Measurements from ENCODE around the gene PARD3. TPM values are rescaled to one million over a fixed set of nuclear protein-coding genes. Genes with fewer than 3 reads are reported as not detected.

The PARD3 gene
- polyA plus RNA-seq, 2 of the 4 experiments (the other 2 are of a cell fraction), result 110 to 200 TPM

GRCh38 chr10:34094146-34094696 is 720.9 kb downstream of the PARD3 start:
- DNase-seq (ENCODE audit: low read depth in 1 of 2, low spot score in 1 of 2), result no peak
- no peak overlapping the region for H3K27ac ChIP-seq
- WGBS (ENCODE audit: missing lambda C conversion rate), result 58% methylated on average over 7 of the region's 7 CpGs
- no peaks in the 10 kb centered on the region for H3K4me1 ChIP-seq
- no peak for FAIRE-seq
- no peak overlapping the region for H3K4me3 ChIP-seq
- ATAC-seq, result no peak
- no peak overlapping the region for H3K4me2 ChIP-seq
- ChIA-PET CTCF (no interaction called here), POLR2A (no interaction called here)
- TF ChIP-seq CHD2 (IDR thresholded peaks at IDR 0.05; ENCODE audit: low read length, partially characterized antibody), result no peak
- no peak for TF ChIP-seq NR3C1 (IDR thresholded peaks at IDR 0.05)
- no peak for TF ChIP-seq HOXA7 (CRISPR knock-in tag; IDR thresholded peaks at IDR 0.05)
- no peak for TF ChIP-seq HDAC2 (IDR thresholded peaks at IDR 0.05)
- no peak for TF ChIP-seq GATA3 (IDR thresholded peaks at IDR 0.05; ENCODE audit: borderline replicate concordance)
- TF ChIP-seq PHF8 (IDR thresholded peaks at IDR 0.05; ENCODE audit: borderline replicate concordance, low read depth), result no peak
- TF ChIP-seq SREBF2 (IDR thresholded peaks at IDR 0.05), result no peak
- no peak for TF ChIP-seq FOXS1 (CRISPR knock-in tag; IDR thresholded peaks at IDR 0.05)
- TF ChIP-seq JUN (IDR thresholded peaks at IDR 0.05), result no peak
- TF ChIP-seq REST (IDR thresholded peaks at IDR 0.05), result no peak
- TF ChIP-seq KDM5A (IDR thresholded peaks at IDR 0.05), result no peak
- TF ChIP-seq HOXB13 (CRISPR knock-in tag; IDR thresholded peaks at IDR 0.05; ENCODE audit: low read depth), result no peak
- TF ChIP-seq MAZ (IDR thresholded peaks at IDR 0.05; ENCODE audit: borderline replicate concordance, low read depth, low read length), result no peak
- TF ChIP-seq POLR2A (IDR thresholded peaks at IDR 0.05; ENCODE audit: low read length), result no peak
- no peak for TF ChIP-seq POLR2AphosphoS2 (conservative IDR thresholded peaks at IDR 0.05; ENCODE audit: low read length)
- peaks cover 28% of the 10 kb centered on the region; the same call in 2 of the 3 replicates for H3K9me3 ChIP-seq

- no peak overlapping the region for H3K4me3 ChIP-seq
- ChIA-PET CTCF (no interaction called here), POLR2A (no interaction called here)
- peaks cover 23% of the 10 kb centered on the region; the same call in 2 of the 3 replicates for H3K9me3 ChIP-seq
- H3K4me2 ChIP-seq, result no peak overlapping the region
- TF ChIP-seq CEBPB (IDR thresholded peaks at IDR 0.05) (0 out of 4 replicates have a peak, but pooled peaks of 1 of the 2 experiments have one; percentile 11), POLR2A (IDR thresholded peaks at IDR 0.05; ENCODE audit: low read length) (no peak)
- ATAC-seq (no peak), DNase-seq (ENCODE audit: low read depth in 1 of 2, low spot score in 1 of 2) (no peak), FAIRE-seq (no peak)
- H3K4me1 ChIP-seq, result no peaks in the 10 kb centered on the region
- H3K27ac ChIP-seq, result no peak overlapping the region
- WGBS (ENCODE audit: missing lambda C conversion rate), result 74% methylated on average over 1 of the region's 1 CpG
Measured at GRCh38 chr10:34092891-34093290, 722.2 kb downstream of the PARD3 start.

GRCh38 chr10:34091635-34092195 is 723.4 kb downstream of the PARD3 start:
- DNase-seq (ENCODE audit: low read depth in 1 of 2, low spot score in 1 of 2) (no peak), ATAC-seq (no peak), FAIRE-seq (no peak)
- TF ChIP-seq HOXB13 (CRISPR knock-in tag; IDR thresholded peaks at IDR 0.05; ENCODE audit: low read depth), result no peak
- no peak for TF ChIP-seq FOSL2 (IDR thresholded peaks at IDR 0.05)
- TF ChIP-seq FOSL2 (CRISPR knock-in tag; IDR thresholded peaks at IDR 0.05), result no peak
- no peak for TF ChIP-seq SREBF2 (IDR thresholded peaks at IDR 0.05)
- TF ChIP-seq TP53 (CRISPR knock-in tag; IDR thresholded peaks at IDR 0.05), result no peak
- no peak for TF ChIP-seq ZFP36 (IDR thresholded peaks at IDR 0.05; ENCODE audit: borderline replicate concordance, partially characterized antibody)
- no peak for TF ChIP-seq JUN (IDR thresholded peaks at IDR 0.05)
- TF ChIP-seq, protein P1, sequence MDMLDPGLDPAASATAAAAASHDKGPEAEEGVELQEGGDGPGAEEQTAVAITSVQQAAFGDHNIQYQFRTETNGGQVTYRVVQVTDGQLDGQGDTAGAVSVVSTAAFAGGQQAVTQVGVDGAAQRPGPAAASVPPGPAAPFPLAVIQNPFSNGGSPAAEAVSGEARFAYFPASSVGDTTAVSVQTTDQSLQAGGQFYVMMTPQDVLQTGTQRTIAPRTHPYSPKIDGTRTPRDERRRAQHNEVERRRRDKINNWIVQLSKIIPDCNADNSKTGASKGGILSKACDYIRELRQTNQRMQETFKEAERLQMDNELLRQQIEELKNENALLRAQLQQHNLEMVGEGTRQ (IDR thresholded peaks at IDR 0.05), result no peak
- no peak for TF ChIP-seq HEYL (CRISPR knock-in tag; IDR thresholded peaks at IDR 0.05)
- no peak for TF ChIP-seq RFX5 (IDR thresholded peaks at IDR 0.05)
- no peak for TF ChIP-seq ZNF302 (CRISPR knock-in tag; IDR thresholded peaks at IDR 0.05)
- TF ChIP-seq MAX (IDR thresholded peaks at IDR 0.05), result no peak
- no peak for TF ChIP-seq CBX8 (IDR thresholded peaks at IDR 0.05)
- TF ChIP-seq RARB (CRISPR knock-in tag; IDR thresholded peaks at IDR 0.05), result no peak
- no peak for TF ChIP-seq MAZ (IDR thresholded peaks at IDR 0.05; ENCODE audit: borderline replicate concordance, low read depth, low read length)
- TF ChIP-seq ZSCAN20 (CRISPR knock-in tag; IDR thresholded peaks at IDR 0.05), result no peak
- no peak for TF ChIP-seq FOSB (CRISPR knock-in tag; IDR thresholded peaks at IDR 0.05)
- H3K27ac ChIP-seq, result no peak overlapping the region
- no peak overlapping the region for H3K4me3 ChIP-seq
- ChIA-PET POLR2A (no interaction called here), CTCF (no interaction called here)
- no peaks in the 10 kb centered on the region for H3K4me1 ChIP-seq
- H3K9me3 ChIP-seq, result peaks cover 23% of the 10 kb centered on the region; the same call in 2 of the 3 replicates
- no peak overlapping the region for H3K4me2 ChIP-seq
- WGBS (ENCODE audit: missing lambda C conversion rate), result 80% methylated on average over 6 of the region's 6 CpGs

All from A549 (cell line).